IPS-18a (cell line): ENCODE measurements around the gene ZNHIT3.
"Not testable (repeated sequence)": the region's sequence is repeated elsewhere in the genome, so short reads cannot be mapped to it uniquely, and the experiment has no call there.

Source experiments
- H3K27ac ChIP-seq: one replicate; pipeline ENCODE4 v1.5.1; 2013; ENCODE audit warnings: low read length
- H3K27me3 ChIP-seq: one replicate; pipeline ENCODE4 v1.6.1; 2013; ENCODE audit warnings: mild to moderate bottlenecking, low read length; ENCODE audit not compliant: control insufficient read depth, insufficient read depth
- H3K36me3 ChIP-seq: one replicate; pipeline ENCODE4 v1.6.1; 2013; ENCODE audit warnings: low read depth, low read length; ENCODE audit not compliant: control insufficient read depth
- H3K4me1 ChIP-seq: one replicate; pipeline ENCODE4 v1.6.1; 2013; ENCODE audit warnings: low read depth, low read length; ENCODE audit not compliant: control insufficient read depth
- H3K4me3 ChIP-seq: one replicate; pipeline ENCODE4 v1.5.1; 2013; ENCODE audit warnings: low read length
- H3K9ac ChIP-seq: one replicate; pipeline ENCODE4 v1.6.1; 2013; ENCODE audit warnings: mild to moderate bottlenecking, low read length, moderate library complexity
- H3K9me3 ChIP-seq: one replicate; pipeline ENCODE4 v1.6.1; 2013; ENCODE audit warnings: low read depth, low read length; ENCODE audit not compliant: control insufficient read depth

ZNHIT3 gene

DNA sequence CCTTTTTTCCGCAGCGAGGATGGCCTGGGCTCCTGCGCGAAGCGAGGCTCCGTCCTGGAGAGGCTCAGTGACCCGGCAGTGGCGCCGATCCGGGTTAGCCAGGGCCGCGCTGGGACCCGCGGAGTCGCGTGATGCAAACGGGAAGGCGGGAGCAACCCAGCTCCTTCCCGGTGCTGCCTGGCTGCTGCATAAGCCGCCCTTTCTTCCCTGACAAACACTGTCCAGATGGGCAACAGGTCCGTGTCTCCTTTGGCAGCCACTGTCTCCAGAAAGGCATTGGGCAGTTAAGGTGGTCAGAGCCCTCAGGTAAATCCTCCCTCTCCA, 21.8 kb upstream of the ZNHIT3 start:
- H3K27ac ChIP-seq: no peak overlapping the region
- no peaks in the 10 kb centered on the region for H3K4me1 ChIP-seq

DNA sequence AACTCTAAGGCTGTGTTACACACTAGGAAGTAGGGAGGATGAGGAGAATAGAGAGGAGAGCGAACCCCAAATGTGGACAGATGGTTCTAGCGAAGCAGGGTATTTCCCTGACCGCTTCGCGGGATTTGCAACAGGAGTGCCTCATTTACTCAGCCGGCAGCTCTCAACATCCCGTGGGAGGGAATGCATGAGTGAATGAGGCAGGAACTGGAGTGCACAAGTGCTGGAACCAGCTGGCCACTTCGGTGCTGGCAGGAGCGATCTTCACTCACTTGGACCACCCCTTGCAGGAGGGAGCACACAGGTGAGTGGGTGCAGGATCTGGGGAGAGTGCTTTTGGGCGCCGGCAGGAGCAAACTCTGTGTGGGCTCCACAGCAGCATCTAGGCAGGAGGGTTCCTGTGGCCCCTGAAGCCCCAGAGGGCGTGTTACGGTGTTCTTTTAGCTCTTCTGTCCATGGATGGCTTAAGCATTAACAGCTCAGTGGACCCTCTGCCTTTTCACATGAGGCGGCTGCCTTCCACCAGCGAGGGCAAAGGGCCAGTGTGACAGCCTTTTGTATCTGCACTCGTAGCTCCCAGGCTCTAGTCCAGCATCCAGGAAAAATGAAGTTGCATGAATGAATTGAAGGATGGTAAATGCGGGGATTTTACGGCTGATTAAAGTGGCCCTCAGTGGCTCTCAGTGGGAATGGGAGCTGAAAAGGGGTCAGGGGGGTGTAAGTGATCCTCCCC, 17.4 kb upstream of the ZNHIT3 start:
- Histone ChIP-seq H3K36me3 (no peaks in the 10 kb centered on the region), H3K9ac (no peak overlapping the region)

More for the DNA sequence above, 21.8 kb upstream of the ZNHIT3 start:
- Histone ChIP-seq H3K36me3 (no peaks in the 10 kb centered on the region), H3K9me3 (no peaks in the 10 kb centered on the region), H3K4me3 (no peak overlapping the region), H3K27me3 (peaks cover 5% of the 10 kb centered on the region), H3K9ac (no peak overlapping the region)

DNA sequence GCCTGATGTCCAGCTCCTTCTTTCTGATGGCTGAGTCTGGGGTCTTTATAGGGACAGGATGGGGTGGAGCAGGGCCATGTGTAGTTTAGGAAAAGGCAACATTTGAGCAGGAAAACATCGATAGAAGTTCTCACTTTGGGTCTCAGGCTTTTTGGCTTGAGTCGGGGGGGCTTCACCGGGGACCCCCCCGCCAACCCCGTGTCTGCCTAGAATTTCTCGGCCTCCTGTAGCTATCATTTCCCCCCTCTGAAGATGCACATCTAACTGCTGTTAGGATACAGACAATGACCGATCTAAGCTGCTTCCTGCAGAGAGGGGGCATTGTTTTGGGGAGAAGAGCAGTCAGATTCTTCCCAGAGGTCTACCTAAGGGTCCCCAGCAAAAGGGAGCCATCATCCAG, 16.7 kb upstream of the ZNHIT3 start:
- no peaks in the 10 kb centered on the region for H3K4me1 ChIP-seq
- H3K4me3 ChIP-seq: no peak overlapping the region
- H3K9me3 ChIP-seq: no peaks in the 10 kb centered on the region
- no peak overlapping the region for H3K9ac ChIP-seq
- H3K27ac ChIP-seq: no peak overlapping the region
- H3K27me3 ChIP-seq: no peaks in the 10 kb centered on the region
- no peaks in the 10 kb centered on the region for H3K36me3 ChIP-seq

More for the DNA sequence above, 17.4 kb upstream of the ZNHIT3 start:
- Histone ChIP-seq H3K27ac (no peak overlapping the region), H3K4me1 (no peaks in the 10 kb centered on the region), H3K4me3 (no peak overlapping the region), H3K9me3 (no peaks in the 10 kb centered on the region), H3K27me3 (no peaks in the 10 kb centered on the region)

DNA sequence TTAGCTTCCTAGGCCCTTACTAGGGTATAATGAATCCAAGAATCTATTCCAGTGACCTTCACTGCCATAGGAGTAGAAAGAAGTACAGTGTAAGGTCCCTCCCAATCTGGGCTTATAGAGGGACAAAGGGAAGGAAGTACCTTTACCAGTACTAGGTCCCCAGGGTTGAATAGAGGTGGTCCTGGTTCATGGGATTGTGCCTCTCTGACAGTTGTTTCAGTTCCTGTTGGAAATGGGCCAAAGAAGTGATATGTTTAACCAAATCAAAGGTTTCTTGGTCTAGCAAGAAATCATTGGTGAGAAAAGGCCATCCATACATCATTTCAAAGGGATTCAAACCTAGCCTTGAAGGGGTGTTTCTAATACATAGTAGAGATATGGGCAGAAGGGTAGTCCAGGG, 16.0 kb upstream of the ZNHIT3 start:
- Histone ChIP-seq H3K9me3 (no peaks in the 10 kb centered on the region), H3K27ac (no peak overlapping the region), H3K4me1 (no peaks in the 10 kb centered on the region), H3K4me3 (no peak overlapping the region), H3K27me3 (no peaks in the 10 kb centered on the region), H3K9ac (no peak overlapping the region), H3K36me3 (no peaks in the 10 kb centered on the region)

DNA sequence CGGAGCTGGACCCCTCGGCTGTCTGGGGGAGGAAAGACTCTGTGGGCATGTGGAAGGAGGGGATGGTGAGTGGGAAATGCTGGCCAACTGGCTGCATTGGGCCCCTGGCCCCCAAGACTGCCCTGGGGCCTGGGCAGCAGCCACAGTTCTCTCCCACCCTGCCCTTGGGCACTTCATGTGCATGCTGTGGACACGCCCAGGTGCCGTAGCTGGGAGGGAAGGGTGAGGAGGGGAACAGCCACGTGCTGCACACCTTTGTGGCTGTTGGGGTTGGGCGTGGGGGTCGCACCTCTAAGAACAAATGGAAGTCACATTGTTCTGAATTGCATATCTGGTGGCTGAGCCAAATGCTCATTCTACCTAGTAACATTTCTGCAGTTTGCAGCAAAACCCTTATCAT, 11.9 kb upstream of the ZNHIT3 start:
- Histone ChIP-seq H3K9ac (no peak overlapping the region), H3K4me1 (no peaks in the 10 kb centered on the region), H3K27ac (no peak overlapping the region), H3K36me3 (no peaks in the 10 kb centered on the region), H3K4me3 (no peak overlapping the region), H3K27me3 (no peaks in the 10 kb centered on the region), H3K9me3 (no peaks in the 10 kb centered on the region)

DNA sequence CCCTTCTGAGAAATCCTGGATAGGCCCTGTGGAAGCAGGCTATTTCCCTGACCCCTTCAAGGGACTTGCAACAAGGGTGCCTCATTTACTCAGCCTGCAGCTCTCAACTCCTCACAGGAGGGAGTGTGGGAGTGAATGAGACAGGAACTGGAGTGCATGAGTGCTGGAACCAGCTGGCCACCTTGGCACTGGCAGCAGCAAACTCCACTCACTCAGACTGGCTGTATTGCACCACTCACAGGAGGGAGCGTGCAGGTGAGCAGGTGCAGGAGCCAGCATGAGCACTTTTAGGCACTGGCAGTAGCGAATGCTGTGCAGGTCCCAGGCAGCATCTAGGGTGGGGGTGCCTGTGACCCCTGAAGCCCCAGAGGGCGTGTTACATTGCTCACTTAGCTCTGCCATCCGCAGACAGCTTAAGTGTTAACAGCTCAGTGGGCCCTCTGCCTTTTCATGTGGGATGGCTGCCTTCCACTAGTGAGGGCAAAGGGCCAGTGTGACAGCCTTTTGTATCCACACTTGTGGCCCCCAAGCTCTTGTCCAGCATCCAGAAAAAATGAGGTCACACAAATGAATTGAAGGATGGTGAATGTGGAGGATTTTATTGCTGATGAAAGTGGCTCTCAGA, 11.0 kb upstream of the ZNHIT3 start:
- Histone ChIP-seq H3K27ac (no peak overlapping the region), H3K36me3 (no peaks in the 10 kb centered on the region), H3K9me3 (no peaks in the 10 kb centered on the region), H3K4me1 (no peaks in the 10 kb centered on the region), H3K4me3 (no peak overlapping the region), H3K9ac (no peak overlapping the region), H3K27me3 (no peaks in the 10 kb centered on the region)

DNA sequence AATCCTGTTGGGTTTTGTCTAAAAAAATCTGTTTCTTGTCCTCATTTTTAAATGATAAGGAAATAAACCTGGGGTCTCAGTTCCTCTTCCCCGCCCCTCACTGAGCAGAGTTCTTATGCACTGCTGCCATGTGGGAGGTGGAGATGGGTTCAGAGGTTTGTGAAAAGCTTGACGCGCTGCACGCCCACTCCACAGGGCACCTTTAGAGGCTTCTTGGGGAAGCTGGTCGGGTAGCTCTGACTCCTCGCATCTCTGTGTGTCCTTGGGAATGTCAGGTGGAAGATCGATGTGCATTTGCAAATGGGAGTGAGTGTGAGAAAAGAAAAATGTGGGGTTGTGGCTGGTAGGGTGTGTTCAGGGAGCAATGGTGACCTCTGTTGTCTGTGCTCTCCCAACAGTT, 4.7 kb upstream of the ZNHIT3 start:
- no peak overlapping the region for H3K9ac ChIP-seq
- H3K36me3 ChIP-seq: no peaks in the 10 kb centered on the region
- no peaks in the 10 kb centered on the region for H3K9me3 ChIP-seq
- peaks cover 44% of the 10 kb centered on the region for H3K27me3 ChIP-seq
- no peak overlapping the region for H3K4me3 ChIP-seq
- H3K4me1 ChIP-seq: peaks cover 9% of the 10 kb centered on the region
- H3K27ac ChIP-seq: no peak overlapping the region

DNA sequence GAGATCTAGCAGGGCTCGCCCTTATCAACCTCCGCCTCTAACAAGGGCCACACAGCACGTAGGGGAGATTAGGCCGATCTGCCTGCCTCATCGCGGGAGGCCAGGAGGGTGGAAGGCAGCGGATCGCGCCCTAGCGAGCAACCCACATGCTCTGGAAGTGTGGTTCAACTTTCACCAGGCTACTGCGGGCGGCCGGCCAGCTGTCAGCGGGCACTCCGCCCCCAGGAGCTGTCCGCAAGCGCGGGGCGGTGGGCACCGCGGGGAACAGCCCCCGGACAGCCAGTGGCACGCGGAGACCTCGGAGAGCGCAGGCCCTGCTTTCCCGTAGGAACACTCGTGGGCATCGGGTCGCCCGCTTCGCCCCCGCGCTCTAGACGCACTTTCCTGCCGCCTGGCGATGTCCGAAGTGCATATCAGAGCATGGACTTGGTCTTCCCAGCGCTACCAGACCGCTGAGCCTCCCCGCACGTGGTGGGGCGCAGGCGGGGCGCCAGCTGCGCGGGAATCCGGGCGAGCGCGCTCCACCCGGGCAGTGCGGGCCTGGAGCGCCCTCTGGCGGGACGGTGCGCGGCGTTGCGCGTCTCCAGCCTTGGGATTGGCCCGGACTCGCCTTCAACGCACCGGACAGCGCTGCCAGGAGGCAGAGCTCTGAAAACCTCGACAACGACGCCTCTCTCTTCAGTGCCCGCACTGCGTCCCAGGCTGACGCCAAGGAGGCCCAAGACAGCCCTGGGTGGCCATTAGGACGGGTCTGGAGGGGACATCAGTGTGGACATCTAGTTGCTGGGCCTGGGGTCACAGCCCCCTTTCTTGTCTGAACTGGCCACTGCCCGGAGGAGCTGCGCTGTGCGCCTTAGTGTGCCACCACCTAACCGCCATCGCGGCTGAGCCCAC, 3.6 kb upstream of the ZNHIT3 start:
- no peaks in the 10 kb centered on the region for H3K9me3 ChIP-seq
- H3K27ac ChIP-seq: no peak overlapping the region
- H3K36me3 ChIP-seq: no peaks in the 10 kb centered on the region
- H3K9ac ChIP-seq: no peak overlapping the region
- no peak overlapping the region for H3K4me3 ChIP-seq
- H3K4me1 ChIP-seq: peaks cover 9% of the 10 kb centered on the region
- H3K27me3 ChIP-seq: peaks cover 44% of the 10 kb centered on the region

DNA sequence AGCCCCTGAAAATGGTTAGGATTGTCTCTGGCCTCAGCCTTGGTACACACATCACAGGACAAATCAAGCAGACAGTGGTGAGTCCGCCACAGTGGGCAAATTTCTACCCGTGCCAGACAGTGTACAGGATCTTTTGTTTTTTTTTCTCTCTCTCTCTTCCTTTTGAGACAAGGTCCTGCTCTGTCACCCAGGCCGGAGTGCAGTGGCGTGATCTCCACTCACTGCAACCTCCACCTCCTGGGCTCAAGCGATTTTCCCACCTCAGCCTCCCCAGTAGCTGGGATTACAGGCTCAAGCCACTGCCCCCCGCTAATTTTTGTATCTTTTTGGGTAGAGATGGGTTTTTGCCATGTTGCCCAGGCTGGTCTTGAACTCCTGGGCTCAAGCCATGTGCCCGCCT, 2.5 kb upstream of the ZNHIT3 start:
- peaks cover 44% of the 10 kb centered on the region for H3K27me3 ChIP-seq

DNA sequence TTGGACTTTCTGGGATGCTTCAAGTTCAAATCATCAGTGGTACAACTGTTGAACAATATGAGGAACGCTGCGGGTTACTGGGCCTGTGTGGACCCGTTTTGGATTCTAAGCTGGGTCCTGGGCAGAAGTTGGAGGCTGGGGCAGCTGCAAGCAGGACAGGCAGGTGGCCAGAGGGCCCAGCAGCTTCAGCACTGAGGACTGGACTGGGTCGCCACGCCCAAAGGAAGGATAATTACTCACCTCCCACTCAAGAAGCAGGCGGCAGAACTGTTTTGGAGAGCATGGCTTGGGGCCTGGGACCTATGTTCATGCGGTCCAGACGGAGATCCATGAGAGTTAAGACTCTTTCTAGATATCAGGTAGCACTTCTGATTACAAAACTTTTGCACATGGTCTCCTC, 1.5 kb upstream of the ZNHIT3 start:
- Histone ChIP-seq H3K9ac (no peak overlapping the region), H3K4me3 (no peak overlapping the region), H3K27ac (no peak overlapping the region)

More for the DNA sequence above, 2.5 kb upstream of the ZNHIT3 start:
- not testable (repeated sequence) for H3K36me3 ChIP-seq, H3K9ac ChIP-seq, H3K27ac ChIP-seq, H3K9me3 ChIP-seq, H3K4me3 ChIP-seq, H3K4me1 ChIP-seq

DNA sequence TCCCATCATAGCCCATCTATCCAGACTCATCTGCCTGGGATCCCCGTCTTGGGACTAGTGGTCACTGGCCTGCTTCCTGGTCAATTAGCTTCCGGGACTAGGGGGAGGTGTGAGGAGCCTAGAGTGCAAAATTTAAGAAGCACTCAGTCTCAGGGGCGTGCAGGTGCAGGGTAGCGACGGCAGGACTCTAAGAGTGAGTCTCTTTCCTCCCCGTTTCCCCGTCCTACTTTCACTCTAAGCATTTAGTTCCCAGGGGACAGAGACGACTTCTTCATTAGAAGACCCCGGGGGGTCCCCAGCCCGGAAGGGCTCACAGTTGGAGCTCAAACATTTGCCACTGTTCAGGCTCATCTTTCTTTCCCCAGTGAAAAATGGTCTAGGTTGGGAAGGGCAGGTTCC, 677 bp upstream of the ZNHIT3 start:
- Histone ChIP-seq H3K36me3 (no peaks in the 10 kb centered on the region), H3K9me3 (no peaks in the 10 kb centered on the region), H3K27me3 (peaks cover 44% of the 10 kb centered on the region), H3K4me1 (peaks cover 9% of the 10 kb centered on the region), H3K4me3 (peak overlapping the region; percentile 80), H3K9ac (peak overlapping the region; percentile 73), H3K27ac (no peak overlapping the region)

More for the DNA sequence above, 1.5 kb upstream of the ZNHIT3 start:
- no peaks in the 10 kb centered on the region for H3K36me3 ChIP-seq
- H3K27me3 ChIP-seq: peaks cover 44% of the 10 kb centered on the region
- no peaks in the 10 kb centered on the region for H3K9me3 ChIP-seq
- H3K4me1 ChIP-seq: peaks cover 9% of the 10 kb centered on the region
